LNCAP (cell line): Measurements from ENCODE around the gene NAV2.

Source experiments
- CTCF ChIP-seq: fragments of 450-650 bp; IDR thresholded peaks from 2 replicates; pipeline ENCODE4 v1.5.1; 2017; ENCODE audit warnings: mild to moderate bottlenecking

NAV2 gene

GRCh38 chr11:20013346-20014066 lies 300.9 kb downstream of the NAV2 start:
- TF ChIP-seq CTCF, result no peak

- TF ChIP-seq CTCF, result no peak
Measured at GRCh38 chr11:20014067-20014402, 301.4 kb downstream of the NAV2 start.

GRCh38 chr11:20015101-20015500 lies 302.5 kb downstream of the NAV2 start:
- no peak for TF ChIP-seq CTCF

- TF ChIP-seq CTCF, result no peak
Measured at GRCh38 chr11:20015529-20016427, 303.1 kb downstream of the NAV2 start.

GRCh38 chr11:20016526-20016925 lies 303.9 kb downstream of the NAV2 start:
- no peak for TF ChIP-seq CTCF

GRCh38 chr11:20017320-20017719 lies 304.7 kb downstream of the NAV2 start:
- TF ChIP-seq CTCF, result no peak

- TF ChIP-seq CTCF, result no peak
Measured at GRCh38 chr11:20020198-20020597, 307.6 kb downstream of the NAV2 start.
